IPS-20b (cell line): ENCODE measurements around the gene IRX3.

Experiments
- H3K27ac ChIP-seq: one replicate; pipeline ENCODE4 v1.5.1; 2013; ENCODE audit warnings: low read length
- H3K27me3 ChIP-seq: 2 replicates; pipeline ENCODE4 v1.6.1; 2013; ENCODE audit warnings: mild to moderate bottlenecking, low read length, inconsistent platforms; ENCODE audit not compliant: insufficient read depth
- H3K36me3 ChIP-seq: 2 replicates; pipeline ENCODE4 v1.6.1; 2013; ENCODE audit warnings: low read depth, mild to moderate bottlenecking, inconsistent platforms, low read length, moderate library complexity; ENCODE audit not compliant: insufficient read depth
- H3K4me1 ChIP-seq: 2 replicates; pipeline ENCODE4 v1.6.1; 2013; ENCODE audit warnings: mild to moderate bottlenecking, control low read depth, inconsistent platforms, low read length, moderate library complexity; ENCODE audit not compliant: insufficient read depth
- H3K4me3 ChIP-seq: 2 replicates; pipeline ENCODE4 v1.5.1; 2013; ENCODE audit warnings: mild to moderate bottlenecking, low read length, inconsistent platforms
- H3K9ac ChIP-seq: 2 replicates; pipeline ENCODE4 v1.6.1; 2013; ENCODE audit warnings: low read depth, mild to moderate bottlenecking, inconsistent platforms, low read length, moderate library complexity
- H3K9me3 ChIP-seq: 2 replicates; pipeline ENCODE4 v1.6.1; 2013; ENCODE audit warnings: mild to moderate bottlenecking, low read depth, low read length, inconsistent platforms; ENCODE audit not compliant: insufficient read depth

The IRX3 gene

DNA sequence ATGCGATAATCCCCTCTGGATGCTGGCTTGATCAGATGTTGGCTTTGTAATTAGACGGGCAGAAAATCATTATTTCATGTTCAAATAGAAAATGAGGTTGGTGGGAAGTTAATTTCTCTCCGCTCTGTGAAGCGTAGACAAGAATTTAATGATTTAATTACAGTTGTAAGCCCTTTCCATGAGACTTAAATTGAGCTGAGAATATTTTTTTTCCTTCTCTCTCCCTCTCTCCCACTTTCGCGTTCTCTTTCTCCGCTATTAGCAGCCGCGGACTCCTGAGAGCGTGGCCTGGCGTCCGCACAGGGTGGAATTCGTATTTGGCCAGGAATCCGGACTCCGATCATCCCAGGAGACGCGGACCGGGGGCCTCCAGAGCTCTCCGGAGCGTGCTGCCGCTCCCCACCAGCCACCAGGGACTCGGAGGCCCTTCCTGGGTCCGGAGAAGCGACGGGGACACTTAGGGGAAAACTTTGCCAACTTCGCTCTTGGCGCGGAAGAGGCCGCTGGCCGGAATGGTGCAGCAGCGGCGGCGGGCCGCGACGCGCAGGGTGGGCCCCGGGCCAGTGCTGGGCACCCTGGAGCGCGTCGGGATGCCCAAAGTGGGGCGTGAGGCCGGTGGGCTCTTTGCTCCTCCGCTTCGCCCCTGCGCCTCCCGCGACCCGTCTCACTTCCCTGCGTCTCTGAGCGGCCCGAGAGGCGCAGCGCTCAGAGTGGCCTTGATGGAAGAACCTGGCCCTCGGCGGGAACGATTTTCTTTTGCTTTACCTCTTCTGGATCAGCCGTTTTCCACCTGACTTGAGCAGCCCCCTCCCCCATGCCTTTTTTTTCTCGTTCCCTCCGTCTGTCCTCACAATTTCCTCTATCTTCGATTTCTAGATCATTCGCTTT, 3.6 kb upstream of the IRX3 start:
- Histone ChIP-seq H3K4me1 (peaks cover 5% of the 10 kb centered on the region; the same call in 1 of the 2 replicates), H3K27me3 (peaks cover 85% of the 10 kb centered on the region), H3K9ac (no peak overlapping the region), H3K27ac (no peak overlapping the region), H3K4me3 (peak overlapping the region; percentile 57), H3K36me3 (no peaks in the 10 kb centered on the region), H3K9me3 (no peaks in the 10 kb centered on the region)

DNA sequence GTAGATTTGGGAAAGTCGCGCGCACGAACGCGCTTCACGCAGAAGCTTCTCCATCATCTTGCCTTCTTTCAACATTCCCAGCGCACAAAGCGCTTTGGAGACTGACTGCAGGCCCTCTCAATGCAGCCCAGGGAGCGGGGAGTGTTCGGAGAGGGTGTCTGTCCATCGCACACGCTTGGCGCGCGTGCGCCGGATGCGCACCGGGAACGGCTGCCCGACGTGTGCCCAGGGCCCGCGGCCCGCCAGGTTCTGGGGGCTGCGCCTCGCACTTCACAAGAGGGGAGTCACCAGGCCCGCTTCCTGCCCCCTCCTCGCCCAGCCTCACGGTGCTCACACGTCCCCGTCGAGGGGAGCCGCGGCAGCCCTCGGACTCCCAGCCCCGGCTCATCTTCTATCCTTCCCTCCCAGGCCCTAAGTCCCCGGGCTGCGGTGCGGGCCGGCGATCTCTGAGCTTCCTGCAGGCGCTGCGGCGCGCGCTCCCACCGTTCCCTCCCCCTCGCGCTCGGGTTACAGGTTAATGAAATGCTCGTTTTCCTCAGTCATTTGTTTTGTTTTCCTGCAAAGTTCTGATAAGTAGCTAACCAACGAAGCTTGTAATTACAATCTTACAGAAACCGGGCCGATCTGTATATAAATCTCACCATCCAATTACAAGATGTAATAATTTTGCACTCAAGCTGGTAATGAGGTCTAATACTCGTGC, 2.8 kb upstream of the IRX3 start:
- Histone ChIP-seq H3K9ac (no peak overlapping the region), H3K27ac (no peak overlapping the region), H3K36me3 (no peaks in the 10 kb centered on the region), H3K4me3 (peak overlapping the region; percentile 57), H3K27me3 (peaks cover 88% of the 10 kb centered on the region), H3K9me3 (no peaks in the 10 kb centered on the region), H3K4me1 (peaks cover 5% of the 10 kb centered on the region; the same call in 1 of the 2 replicates)

DNA sequence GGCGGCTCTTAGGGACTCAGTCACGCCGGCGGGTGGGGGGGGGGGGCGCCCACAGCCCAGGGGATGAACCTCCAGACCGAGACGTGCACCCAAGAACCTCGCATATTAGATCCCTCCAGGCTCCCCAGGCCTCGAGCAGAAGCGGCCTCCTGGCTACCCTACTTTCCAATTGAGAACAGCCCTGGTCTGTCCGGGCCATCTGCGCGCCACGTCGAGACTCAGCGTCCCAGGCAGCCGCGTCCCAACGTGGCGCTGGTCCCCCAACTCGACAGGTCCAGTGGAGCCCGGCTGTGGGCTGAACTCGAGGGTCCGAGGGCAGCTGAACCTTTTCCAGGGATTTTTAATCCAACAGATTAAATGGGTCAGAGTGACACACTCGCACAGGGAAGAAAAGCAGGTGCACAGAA, 2.3 kb upstream of the IRX3 start:
- Histone ChIP-seq H3K4me1 (peaks cover 5% of the 10 kb centered on the region; the same call in 1 of the 2 replicates), H3K9me3 (no peaks in the 10 kb centered on the region), H3K36me3 (no peaks in the 10 kb centered on the region), H3K9ac (no peak overlapping the region), H3K27me3 (peaks cover 88% of the 10 kb centered on the region), H3K4me3 (peak overlapping the region; percentile 57; the same call in 1 of the 2 replicates), H3K27ac (no peak overlapping the region)

DNA sequence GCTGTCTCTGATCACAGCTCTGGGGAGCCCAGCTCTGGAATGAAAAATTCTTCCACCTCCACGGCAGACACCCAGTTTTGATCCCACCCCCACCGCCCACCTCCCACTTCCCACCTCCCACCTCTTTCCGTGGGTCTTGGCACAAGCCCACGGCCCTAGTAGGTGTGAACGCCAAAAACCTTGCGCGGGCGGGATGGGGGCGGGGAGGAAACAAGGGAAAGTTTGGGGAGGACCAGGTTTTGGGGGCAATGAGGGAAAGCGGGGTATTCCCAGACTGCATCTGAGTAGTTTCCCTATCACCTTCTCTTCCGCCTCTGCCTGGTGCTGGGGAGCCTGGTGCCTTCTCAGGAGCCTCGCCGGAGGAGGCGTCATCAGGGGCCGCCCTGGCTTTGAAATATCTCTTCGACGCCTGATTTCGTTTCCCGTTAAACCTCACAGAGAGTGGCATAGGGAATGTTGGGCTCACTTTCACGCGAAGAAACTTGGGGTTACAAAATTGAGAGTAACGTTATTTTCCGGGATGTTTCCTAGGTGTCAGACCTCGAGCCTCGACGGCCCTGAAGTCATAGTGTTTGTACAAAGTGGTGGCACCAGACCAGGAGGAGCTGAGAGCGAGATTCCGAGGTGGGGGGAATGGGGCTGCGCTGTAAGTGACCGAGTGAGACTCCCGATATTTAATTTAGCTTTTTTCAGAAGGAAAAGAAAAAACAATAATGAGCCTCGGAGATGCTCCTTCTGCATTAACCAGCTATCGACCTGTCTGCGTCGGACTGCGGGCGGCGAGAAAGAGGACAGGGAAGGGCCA, 1.6 kb upstream of the IRX3 start:
- H3K9ac ChIP-seq = no peak overlapping the region
- H3K36me3 ChIP-seq = no peaks in the 10 kb centered on the region
- H3K9me3 ChIP-seq = no peaks in the 10 kb centered on the region
- H3K27ac ChIP-seq = no peak overlapping the region
- H3K27me3 ChIP-seq = peaks cover 88% of the 10 kb centered on the region
- H3K4me1 ChIP-seq = peaks cover 5% of the 10 kb centered on the region; the same call in 1 of the 2 replicates
- peak overlapping the region; percentile 82 for H3K4me3 ChIP-seq

DNA sequence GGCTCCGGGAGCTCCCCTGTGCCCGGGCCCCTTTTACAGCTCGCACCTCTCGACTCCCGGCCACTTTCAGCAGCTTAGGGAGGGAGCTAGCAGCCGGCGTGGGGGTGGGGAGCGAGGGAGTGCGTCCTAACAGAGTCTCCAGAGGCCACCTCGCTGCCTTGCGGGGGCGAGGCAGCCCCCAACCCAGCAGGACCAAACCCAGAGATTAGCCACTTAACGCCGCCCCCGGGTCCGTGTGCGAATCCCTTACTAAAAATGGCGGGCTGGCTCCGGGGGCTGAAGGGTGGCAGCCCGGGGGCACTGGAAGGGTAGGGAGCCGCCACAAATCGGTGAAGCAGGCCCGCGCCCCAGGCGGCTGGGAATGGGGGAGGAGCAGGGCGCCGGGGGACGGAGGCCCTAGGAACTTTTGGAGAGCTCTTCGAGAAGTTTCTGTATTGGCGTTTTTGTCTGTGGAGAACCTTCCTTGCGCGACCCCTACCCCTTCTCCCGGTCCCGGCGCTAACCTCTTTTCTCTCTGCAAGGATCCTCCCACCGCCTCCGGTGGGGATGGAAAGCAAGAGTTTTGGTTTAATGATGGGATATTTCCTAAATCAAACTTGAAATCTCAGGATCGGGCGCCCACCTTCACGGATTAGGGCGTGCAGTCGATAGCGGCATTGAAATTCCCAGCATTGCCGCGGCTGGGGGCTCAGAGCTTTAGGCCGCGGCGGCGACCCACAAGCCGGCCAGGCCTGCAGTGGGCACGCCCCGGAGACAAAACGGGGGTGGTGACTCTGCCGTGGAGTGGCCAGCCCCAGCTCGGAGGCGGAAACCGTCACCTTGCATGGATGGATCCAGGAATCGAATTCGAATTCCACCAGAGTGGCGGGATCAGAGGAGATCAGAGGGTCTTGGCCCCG, 793 bp upstream of the IRX3 start:
- H3K27me3 ChIP-seq = peaks cover 88% of the 10 kb centered on the region
- peak overlapping the region; percentile 82 for H3K4me3 ChIP-seq
- H3K27ac ChIP-seq = no peak overlapping the region
- H3K9me3 ChIP-seq = no peaks in the 10 kb centered on the region
- peak overlapping the region; percentile 58; the same call in 1 of the 2 replicates for H3K9ac ChIP-seq
- H3K36me3 ChIP-seq = no peaks in the 10 kb centered on the region
- peaks cover 5% of the 10 kb centered on the region; the same call in 1 of the 2 replicates for H3K4me1 ChIP-seq

DNA sequence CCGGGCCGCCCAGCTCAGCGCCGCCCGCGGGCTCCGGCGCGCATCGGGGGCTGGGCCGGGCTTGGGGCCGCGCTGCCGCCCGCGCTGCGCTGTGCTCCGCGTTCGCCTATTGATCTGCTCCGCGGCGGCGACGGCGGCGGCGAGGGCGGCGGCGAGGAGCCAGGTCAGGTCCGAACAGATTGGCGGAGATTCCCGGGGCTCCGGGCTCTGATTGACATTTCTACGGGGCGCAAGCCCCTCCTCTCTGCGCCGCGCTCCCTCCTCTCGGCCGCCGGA, 559 bp downstream of the IRX3 start:
- Histone ChIP-seq H3K9me3 (no peaks in the 10 kb centered on the region), H3K27ac (no peak overlapping the region), H3K4me1 (peaks cover 2% of the 10 kb centered on the region; the same call in 1 of the 2 replicates), H3K27me3 (peaks cover 88% of the 10 kb centered on the region), H3K9ac (no peak overlapping the region), H3K4me3 (peak overlapping the region; percentile 82), H3K36me3 (no peaks in the 10 kb centered on the region)

DNA sequence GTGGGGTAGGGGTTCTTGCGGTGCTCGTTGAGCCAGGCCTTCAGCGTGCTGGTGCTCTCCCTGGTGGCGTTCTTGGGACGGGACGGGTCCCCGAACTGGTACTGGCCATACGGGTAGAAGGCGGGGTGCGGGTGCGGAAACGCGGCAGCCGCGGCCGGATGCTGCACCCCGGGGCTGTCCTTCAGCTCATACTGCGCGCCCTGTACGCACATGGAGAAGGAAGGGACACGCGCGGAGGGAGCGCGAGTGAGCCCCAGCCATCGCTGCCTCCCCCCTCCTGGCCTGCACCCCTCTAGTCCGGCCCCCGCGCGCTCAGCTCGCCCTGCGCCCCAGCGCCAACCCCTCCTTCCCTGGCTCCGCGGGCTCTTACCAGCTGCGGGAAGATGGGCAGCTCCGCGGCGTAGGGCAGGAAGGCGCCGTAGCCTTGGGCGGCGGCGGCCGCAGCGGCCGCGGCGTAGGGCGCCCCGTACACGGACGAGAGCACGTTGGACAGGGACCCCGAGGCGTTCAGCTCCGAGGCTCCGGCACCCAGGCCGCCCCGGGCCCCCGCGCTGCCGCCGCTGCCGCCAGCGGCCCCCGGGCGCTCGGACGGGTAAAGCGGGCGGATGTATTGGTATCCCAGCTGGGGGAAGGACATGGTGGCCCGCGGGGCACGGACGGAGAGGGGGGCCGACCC, 1.0 kb downstream of the IRX3 start:
- Histone ChIP-seq H3K4me1 (peaks cover 2% of the 10 kb centered on the region; the same call in 1 of the 2 replicates), H3K27me3 (peaks cover 88% of the 10 kb centered on the region), H3K36me3 (no peaks in the 10 kb centered on the region), H3K27ac (no peak overlapping the region), H3K9ac (no peak overlapping the region), H3K9me3 (no peaks in the 10 kb centered on the region), H3K4me3 (peak overlapping the region; percentile 57)

DNA sequence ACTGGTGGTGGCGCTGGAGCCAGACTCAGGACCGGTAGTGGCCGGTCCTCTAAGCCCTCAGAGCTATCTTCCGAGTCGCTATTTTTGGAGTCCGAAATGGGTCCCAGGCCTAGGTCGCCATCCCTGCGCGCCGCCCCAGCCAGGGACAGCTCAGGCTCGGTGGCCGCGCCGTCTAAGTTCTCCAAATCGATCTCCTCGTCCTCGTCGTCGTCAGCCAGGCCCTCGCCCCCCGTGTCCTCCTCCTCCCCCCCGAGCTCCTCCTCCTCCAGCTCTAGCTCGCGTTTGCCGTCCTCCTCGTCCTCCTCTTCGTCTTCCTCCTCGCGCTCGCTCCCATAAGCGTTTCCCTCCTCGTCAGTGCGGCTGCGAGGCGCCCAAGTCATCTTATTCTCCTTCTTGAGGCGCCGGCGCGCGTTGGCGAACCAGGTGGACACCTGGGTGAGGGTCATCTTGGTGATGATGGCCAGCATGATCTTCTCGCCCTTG, 1.6 kb downstream of the IRX3 start:
- no peaks in the 10 kb centered on the region for H3K36me3 ChIP-seq
- H3K9me3 ChIP-seq = no peaks in the 10 kb centered on the region
- peaks cover 88% of the 10 kb centered on the region for H3K27me3 ChIP-seq
- H3K27ac ChIP-seq = no peak overlapping the region
- no peak overlapping the region for H3K9ac ChIP-seq
- peaks cover 2% of the 10 kb centered on the region; the same call in 1 of the 2 replicates for H3K4me1 ChIP-seq
- H3K4me3 ChIP-seq = peak overlapping the region; percentile 57; the same call in 1 of the 2 replicates

DNA sequence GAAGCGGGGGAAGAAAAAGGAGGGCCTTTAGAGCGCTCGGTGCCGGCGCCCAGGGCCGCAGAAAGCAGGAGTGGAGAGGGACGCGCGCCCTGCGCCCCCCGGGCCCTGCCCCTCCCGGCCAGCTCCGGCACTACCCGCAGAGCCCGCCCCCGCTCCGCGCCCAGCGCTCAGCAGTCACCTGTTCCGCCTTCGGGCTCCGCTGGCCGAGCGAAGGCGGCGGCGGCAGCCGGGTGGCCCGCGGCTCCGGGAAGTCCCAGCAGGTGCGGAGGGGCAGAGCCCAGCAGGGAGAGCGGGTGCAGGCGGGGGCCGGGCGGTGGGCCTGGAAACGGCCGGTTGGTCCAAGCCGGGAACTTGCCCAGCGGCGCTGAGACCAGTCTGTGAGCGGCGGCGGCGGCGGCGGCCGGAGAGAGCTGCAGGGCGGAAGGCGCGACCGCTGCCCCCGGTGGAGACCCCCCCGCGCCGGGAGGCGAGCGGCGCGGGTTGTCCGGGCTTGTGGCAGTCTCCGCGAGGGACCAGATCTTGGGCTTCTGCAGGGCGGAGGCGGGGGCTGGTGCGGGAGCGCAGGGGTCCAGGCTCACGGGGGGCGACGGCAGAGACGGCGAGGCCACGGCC, 2.2 kb downstream of the IRX3 start:
- peaks cover 88% of the 10 kb centered on the region for H3K27me3 ChIP-seq
- no peak overlapping the region for H3K27ac ChIP-seq
- H3K4me3 ChIP-seq = peak overlapping the region; percentile 57; the same call in 1 of the 2 replicates

DNA sequence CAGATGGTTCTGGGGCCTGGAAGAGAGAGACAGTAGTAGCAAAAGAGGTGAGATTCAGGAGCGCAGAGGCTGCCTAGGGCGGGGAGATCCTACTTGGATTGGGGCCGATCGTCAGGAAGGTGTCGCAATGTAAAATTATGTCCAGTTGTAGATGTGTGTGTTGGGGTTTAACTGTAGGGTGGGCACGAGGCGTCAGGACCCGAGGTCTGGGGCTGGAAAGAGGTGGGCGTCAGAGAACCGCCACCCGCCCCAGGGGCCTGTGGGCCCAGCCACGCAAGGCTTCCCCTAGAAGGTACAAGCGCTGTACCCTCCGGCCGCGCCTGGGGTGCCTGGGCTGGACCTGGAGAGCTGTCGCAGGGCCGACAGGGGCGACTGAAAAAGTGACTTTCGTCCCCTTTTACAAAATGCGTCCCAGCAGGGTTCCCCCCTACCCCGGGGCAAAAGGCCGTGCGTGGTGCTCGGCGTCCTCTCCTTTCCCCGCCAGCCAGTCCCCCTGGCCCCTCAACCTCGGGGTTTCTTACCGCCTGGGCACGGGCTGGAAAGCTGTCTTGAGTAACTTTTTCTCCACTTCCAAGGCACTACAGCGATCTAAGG, 2.8 kb downstream of the IRX3 start:
- Histone ChIP-seq H3K27ac (no peak overlapping the region), H3K9ac (no peak overlapping the region), H3K27me3 (peaks cover 87% of the 10 kb centered on the region), H3K36me3 (no peaks in the 10 kb centered on the region), H3K4me1 (no peaks in the 10 kb centered on the region; the same call in 1 of the 2 replicates), H3K4me3 (peak overlapping the region; percentile 45), H3K9me3 (no peaks in the 10 kb centered on the region)

More for the DNA sequence above, 2.2 kb downstream of the IRX3 start:
- Histone ChIP-seq H3K36me3 (no peaks in the 10 kb centered on the region), H3K4me1 (no peaks in the 10 kb centered on the region; the same call in 1 of the 2 replicates), H3K9me3 (no peaks in the 10 kb centered on the region), H3K9ac (no peak overlapping the region)
